ENCODE measurements around the gene MR1. TPM values are rescaled to one million over a fixed set of nuclear protein-coding genes. Genes with fewer than 3 reads are reported as not detected.

Gene MR1
- total and polyA plus RNA-seq, 2 of the 13 experiments (the other 11 are each of a cell fraction or from before 2014, with no cell fraction given) = 7.7 to 10.4 TPM

- Histone ChIP-seq H3K4me1 (ENCODE audit: insufficient read depth, low read length) (peaks cover 43% of the 10 kb centered on the region), H4K20me1 (ENCODE audit: insufficient read depth, low read length) (peaks cover 10% of the 10 kb centered on the region; the same call in 1 of the 2 replicates), H3K79me2 (ENCODE audit: insufficient read depth, low read length) (peaks cover 51% of the 10 kb centered on the region), H3K36me3 (replicated peaks in 1 of 2; ENCODE audit: control insufficient read depth in 1 of 2, insufficient read depth in 2 of 2, low read length in 2 of 2) (0 out of 5 replicates have a peak, but pooled peaks cover 0 to 5% of the 10 kb centered on the region in 2 experiments), H2AFZ (ENCODE audit: low read length) (no peak overlapping the region), H3K4me3 (replicated peaks in 1 of 3; ENCODE audit: insufficient read depth in 1 of 3, low read depth in 2 of 3, low read length in 3 of 3) (peak overlapping the region; percentile 90 to 94 (median 91); a peak in 5 of 6 replicates), H3K9me3 (ENCODE audit: low read length) (no peaks in the 10 kb centered on the region), H3K9ac (ENCODE audit: insufficient read depth, low read depth, low read length) (peak overlapping the region; percentile 78), H3K27me3 (ENCODE audit: control insufficient read depth in 1 of 2, insufficient read depth in 2 of 2, low read length in 2 of 2) (no peaks in the 10 kb centered on the region; a peak in 1 of 5 replicates), H3K27ac (ENCODE audit: extremely low read length, insufficient read depth, low read length) (no peak overlapping the region), H3K4me2 (ENCODE audit: low read depth, low read length) (peak overlapping the region; percentile 87)
- CTCF ChIA-PET (ENCODE audit: low intra/inter-chr PET ratio, low total read pairs) = no interaction called here
- no peak for FAIRE-seq
- intact Hi-C loops (cut with micrococcal nuclease; ENCODE audit: unreplicated experiment) (loop anchor here (5.0 kb wide), 2 partner anchors 66 to 121 kb away; partner anchors contain the start of gene IER5), in situ Hi-C loops (cut with HindIII; ENCODE audit: extremely low pct_ligation_motif_present, low pct_unique_long_range_greater_than_20kb) (no loop called here)
- POLR2A ChIA-PET = interaction anchor here (1.5 to 4.1 kb wide), 4 partner anchors 8 to 121 kb away, joined by 3 to 29 read pairs (median 8); partner anchors contain the start of gene MR1
- TF ChIP-seq MAFK (conservative IDR thresholded peaks at IDR 0.05 in 1 of 2, IDR thresholded peaks at IDR 0.05 in 1 of 2; ENCODE audit: low read length in 2 of 2) = peak; percentile 44 to 58
- peak; percentile 53; the same call in 1 of the 2 replicates for TF ChIP-seq MAFF (IDR thresholded peaks at IDR 0.05; ENCODE audit: low read depth, low read length)
- no peak for TF ChIP-seq RFXANK (CRISPR knock-in tag; IDR thresholded peaks at IDR 0.05)
- WGBS (ENCODE audit: low lambda C conversion rate) = 15% methylated on average over 3 of the region's 3 CpGs
- no peak for ATAC-seq
- no TSS peak for BruUV-seq (replicated peaks)
- no peak for DNase-seq (ENCODE audit: low spot score)
These were observed 12.6 kb upstream of the MR1 start for GRCh38 chr1:181021159-181021558.

GRCh38 chr1:181021811-181022434 lies 11.9 kb upstream of the MR1 start:
- Histone ChIP-seq H2AFZ (ENCODE audit: low read length) (no peak overlapping the region), H4K20me1 (ENCODE audit: insufficient read depth, low read length) (peaks cover 10% of the 10 kb centered on the region; the same call in 1 of the 2 replicates), H3K4me3 (replicated peaks in 1 of 3; ENCODE audit: insufficient read depth in 1 of 3, low read depth in 2 of 3, low read length in 3 of 3) (peak overlapping the region; percentile 90 to 94 (median 91)), H3K27ac (ENCODE audit: extremely low read length, insufficient read depth, low read length) (peak overlapping the region; percentile 77), H3K4me2 (ENCODE audit: low read depth, low read length) (peak overlapping the region; percentile 87), H3K9ac (ENCODE audit: insufficient read depth, low read depth, low read length) (peak overlapping the region; percentile 78), H3K36me3 (replicated peaks in 1 of 2; ENCODE audit: control insufficient read depth in 1 of 2, insufficient read depth in 2 of 2, low read length in 2 of 2) (0 out of 5 replicates have a peak, but pooled peaks cover 0 to 5% of the 10 kb centered on the region in 2 experiments), H3K9me3 (ENCODE audit: low read length) (no peaks in the 10 kb centered on the region), H3K27me3 (ENCODE audit: control insufficient read depth in 1 of 2, insufficient read depth in 2 of 2, low read length in 2 of 2) (no peaks in the 10 kb centered on the region; a peak in 1 of 5 replicates), H3K79me2 (ENCODE audit: insufficient read depth, low read length) (peaks cover 44% of the 10 kb centered on the region), H3K4me1 (ENCODE audit: insufficient read depth, low read length) (peaks cover 43% of the 10 kb centered on the region)
- intact Hi-C loops (cut with micrococcal nuclease; ENCODE audit: unreplicated experiment) = loop anchor here (2.0 to 5.0 kb wide), 4 partner anchors 15 to 120 kb away; partner anchors contain the start of gene IER5
- DNase-seq (ENCODE audit: low spot score) (peak; percentile 47), ATAC-seq (peak; percentile 66), FAIRE-seq (no peak)
- WGBS (ENCODE audit: low lambda C conversion rate) = 2% methylated on average over 23 of the region's 23 CpGs
- no TSS peak for BruUV-seq (replicated peaks)
- CTCF ChIA-PET (ENCODE audit: low intra/inter-chr PET ratio, low total read pairs) = no interaction called here
- in situ Hi-C loops (cut with HindIII; ENCODE audit: extremely low pct_ligation_motif_present, low pct_unique_long_range_greater_than_20kb) = no loop called here
- POLR2A ChIA-PET = interaction anchor here (1.0 to 4.1 kb wide), 10 partner anchors 9 to 120 kb away, joined by 3 to 29 read pairs (median 4); partner anchors contain the start of gene MR1
- peak; percentile 77 for TF ChIP-seq ZNF777 (CRISPR knock-in tag; IDR thresholded peaks at IDR 0.05)
- TF ChIP-seq POLR2AphosphoS5 (IDR thresholded peaks at IDR 0.05; ENCODE audit: low read depth, low read length) = peak; percentile 57
- no peak for TF ChIP-seq SRY (CRISPR knock-in tag; IDR thresholded peaks at IDR 0.05)
- TF ChIP-seq SIN3A (IDR thresholded peaks at IDR 0.05; ENCODE audit: borderline replicate concordance, low read depth, low read length) = 0 out of 2 replicates have a peak, but pooled peaks have one; percentile 63
- 0 out of 2 replicates have a peak, but pooled peaks have one; percentile 12 for TF ChIP-seq ZNF616 (CRISPR knock-in tag; IDR thresholded peaks at IDR 0.05; ENCODE audit: low read depth)
- peak; percentile 15 for TF ChIP-seq ASH2L (IDR thresholded peaks at IDR 0.05; ENCODE audit: insufficient read length, low read depth, low read length)
- 0 out of 4 replicates have a peak, but pooled peaks of 1 of the 2 experiments have one; percentile 32 for TF ChIP-seq KLF16 (CRISPR knock-in tag; IDR thresholded peaks at IDR 0.05)
- TF ChIP-seq ARID5B (CRISPR knock-in tag; IDR thresholded peaks at IDR 0.05) = no peak
- no peak for TF ChIP-seq ATF4 (CRISPR knock-in tag; IDR thresholded peaks at IDR 0.05)
